Measurements from ENCODE around the gene BDNF.

Gene BDNF

GRCh38 chr11:27722953-27723344 is 22.7 kb upstream of the BDNF start:
- no peaks in the 10 kb centered on the region for H3K36me3 ChIP-seq (ENCODE audit: control insufficient read depth, insufficient read depth, low read length)
- DNase-seq (ENCODE audit: extremely low read depth, insufficient read length), result no peak
- TF ChIP-seq, protein P1, sequence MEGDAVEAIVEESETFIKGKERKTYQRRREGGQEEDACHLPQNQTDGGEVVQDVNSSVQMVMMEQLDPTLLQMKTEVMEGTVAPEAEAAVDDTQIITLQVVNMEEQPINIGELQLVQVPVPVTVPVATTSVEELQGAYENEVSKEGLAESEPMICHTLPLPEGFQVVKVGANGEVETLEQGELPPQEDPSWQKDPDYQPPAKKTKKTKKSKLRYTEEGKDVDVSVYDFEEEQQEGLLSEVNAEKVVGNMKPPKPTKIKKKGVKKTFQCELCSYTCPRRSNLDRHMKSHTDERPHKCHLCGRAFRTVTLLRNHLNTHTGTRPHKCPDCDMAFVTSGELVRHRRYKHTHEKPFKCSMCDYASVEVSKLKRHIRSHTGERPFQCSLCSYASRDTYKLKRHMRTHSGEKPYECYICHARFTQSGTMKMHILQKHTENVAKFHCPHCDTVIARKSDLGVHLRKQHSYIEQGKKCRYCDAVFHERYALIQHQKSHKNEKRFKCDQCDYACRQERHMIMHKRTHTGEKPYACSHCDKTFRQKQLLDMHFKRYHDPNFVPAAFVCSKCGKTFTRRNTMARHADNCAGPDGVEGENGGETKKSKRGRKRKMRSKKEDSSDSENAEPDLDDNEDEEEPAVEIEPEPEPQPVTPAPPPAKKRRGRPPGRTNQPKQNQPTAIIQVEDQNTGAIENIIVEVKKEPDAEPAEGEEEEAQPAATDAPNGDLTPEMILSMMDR (IDR thresholded peaks at IDR 0.05; ENCODE audit: insufficient read depth, low read length, poor library complexity, severe bottlenecking), result no peak
- no peak overlapping the region for H3K4me3 ChIP-seq (replicated peaks; ENCODE audit: low read depth, low read length)
- H3K27me3 ChIP-seq (replicated peaks; ENCODE audit: control insufficient read depth, insufficient read depth, low read length), result no peaks in the 10 kb centered on the region; the same call in 1 of the 2 replicates

DNA sequence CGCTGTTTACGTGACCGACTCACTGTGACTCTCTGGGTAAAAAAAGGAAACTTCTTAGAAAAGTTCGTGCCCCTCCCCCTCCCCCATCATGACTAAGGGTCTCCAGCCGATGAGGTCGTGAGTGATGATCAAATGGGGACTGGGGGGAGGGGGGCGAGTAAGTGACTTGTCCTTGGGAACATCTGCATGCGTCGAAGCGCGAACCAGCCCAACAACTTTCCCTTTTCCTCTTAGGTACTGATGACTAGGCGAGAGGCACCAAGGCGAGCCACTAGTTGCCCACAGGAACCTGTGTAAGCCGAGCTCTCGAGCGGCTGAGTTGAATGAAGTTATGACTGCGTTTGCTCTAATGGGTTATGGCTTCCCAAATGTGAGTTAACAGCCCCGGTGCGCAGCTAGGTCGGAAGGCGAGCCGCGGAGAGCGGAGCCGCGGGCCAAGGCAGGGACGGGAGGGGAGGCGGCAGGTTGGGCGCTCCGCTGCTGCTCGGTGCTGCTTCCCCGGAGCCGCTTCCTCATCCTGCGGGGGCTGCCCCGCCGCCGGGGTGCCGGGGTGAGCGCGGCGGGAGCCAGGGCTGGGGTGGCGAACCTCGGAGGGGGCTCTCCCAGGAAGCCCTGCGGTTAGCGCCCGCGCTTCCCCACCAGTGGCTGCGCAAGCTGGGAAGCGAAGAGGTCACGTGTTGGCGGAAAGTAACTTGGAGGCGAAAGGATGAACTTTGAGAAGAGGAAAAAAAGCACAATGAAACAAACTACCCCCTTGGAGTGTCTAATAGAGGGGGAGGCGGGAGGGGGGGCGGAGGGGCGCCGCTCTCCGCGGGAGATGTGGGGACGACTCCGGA is 22.1 kb upstream of the BDNF start:
- DNase-seq (ENCODE audit: extremely low read depth, insufficient read length), result no peak
- no peaks in the 10 kb centered on the region; the same call in 1 of the 2 replicates for H3K27me3 ChIP-seq (replicated peaks; ENCODE audit: control insufficient read depth, insufficient read depth, low read length)
- no peaks in the 10 kb centered on the region for H3K36me3 ChIP-seq (ENCODE audit: control insufficient read depth, insufficient read depth, low read length)
- peak overlapping the region; percentile 26 for H3K4me3 ChIP-seq (replicated peaks; ENCODE audit: low read depth, low read length)
- TF ChIP-seq, protein P1 (IDR thresholded peaks at IDR 0.05; ENCODE audit: insufficient read depth, low read length, poor library complexity, severe bottlenecking), result no peak

GRCh38 chr11:27721264-27722116 is 21.2 kb upstream of the BDNF start:
- Histone ChIP-seq H3K4me3 (replicated peaks; ENCODE audit: low read depth, low read length) (no peak overlapping the region; the same call in 1 of the 2 replicates), H3K36me3 (ENCODE audit: control insufficient read depth, insufficient read depth, low read length) (no peaks in the 10 kb centered on the region), H3K27me3 (replicated peaks; ENCODE audit: control insufficient read depth, insufficient read depth, low read length) (no peaks in the 10 kb centered on the region; the same call in 1 of the 2 replicates)
- TF ChIP-seq, protein P1 (IDR thresholded peaks at IDR 0.05; ENCODE audit: insufficient read depth, low read length, poor library complexity, severe bottlenecking), result no peak
- no peak for DNase-seq (ENCODE audit: extremely low read depth, insufficient read length)

DNA sequence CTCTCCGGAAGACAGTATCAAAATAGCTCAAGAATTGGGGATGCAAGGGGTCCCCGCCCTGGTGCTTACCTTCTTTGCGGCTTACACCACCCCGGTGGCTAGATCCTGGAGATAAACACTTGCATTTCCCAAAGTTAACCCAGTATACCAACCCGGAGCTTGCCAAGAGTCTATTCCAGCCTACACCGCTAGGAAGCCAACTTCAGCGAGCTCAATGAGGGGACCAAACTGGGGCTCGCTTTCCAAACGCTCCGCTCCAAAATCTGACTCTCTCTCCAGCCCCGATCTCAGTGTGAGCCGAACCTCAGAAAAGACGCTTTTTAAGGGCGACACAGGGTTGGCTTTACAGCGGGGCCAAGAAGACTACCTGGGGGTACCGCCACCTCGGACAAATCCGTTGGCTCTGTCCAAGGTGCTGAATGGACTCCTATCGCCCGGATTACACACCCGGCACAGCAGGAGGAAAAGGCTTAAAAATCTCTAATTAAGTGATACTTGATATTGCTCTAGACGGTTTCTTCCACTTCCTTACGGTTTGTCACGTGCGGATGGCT is 20.1 kb upstream of the BDNF start:
- Histone ChIP-seq H3K27me3 (replicated peaks; ENCODE audit: control insufficient read depth, insufficient read depth, low read length) (no peaks in the 10 kb centered on the region; the same call in 1 of the 2 replicates), H3K36me3 (ENCODE audit: control insufficient read depth, insufficient read depth, low read length) (no peaks in the 10 kb centered on the region), H3K4me3 (replicated peaks; ENCODE audit: low read depth, low read length) (no peak overlapping the region)
- TF ChIP-seq, protein P1 (IDR thresholded peaks at IDR 0.05; ENCODE audit: insufficient read depth, low read length, poor library complexity, severe bottlenecking), result no peak
- no peak for DNase-seq (ENCODE audit: extremely low read depth, insufficient read length)

DNA sequence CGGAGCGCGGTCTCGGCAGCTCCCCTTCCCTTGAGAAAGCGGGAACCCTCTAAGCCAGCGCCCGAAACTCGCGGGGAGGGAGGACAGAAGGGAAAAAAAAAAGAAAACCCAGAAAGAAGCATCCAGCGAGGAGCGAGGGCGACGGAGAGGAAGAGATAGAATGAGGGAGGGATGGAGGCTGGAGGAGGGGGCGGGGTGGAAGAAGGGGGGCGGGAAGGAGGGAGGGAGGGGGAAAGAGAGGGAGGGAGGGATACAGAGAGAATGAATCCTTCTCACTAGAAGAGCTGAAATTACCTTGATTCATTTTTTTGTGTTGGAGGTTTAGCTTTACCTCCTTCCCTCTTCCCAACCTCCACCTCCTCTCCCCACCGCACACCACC is 19.3 kb upstream of the BDNF start:
- DNase-seq (ENCODE audit: extremely low read depth, insufficient read length), result no peak
- Histone ChIP-seq H3K27me3 (replicated peaks; ENCODE audit: control insufficient read depth, insufficient read depth, low read length) (no peaks in the 10 kb centered on the region; the same call in 1 of the 2 replicates), H3K36me3 (ENCODE audit: control insufficient read depth, insufficient read depth, low read length) (no peaks in the 10 kb centered on the region), H3K4me3 (replicated peaks; ENCODE audit: low read depth, low read length) (no peak overlapping the region)
- TF ChIP-seq, protein P1 (IDR thresholded peaks at IDR 0.05; ENCODE audit: insufficient read depth, low read length, poor library complexity, severe bottlenecking), result no peak

Measured in GM06990 (cell line).